ENCODE results near the gene TTYH3.
"Not testable (repeated sequence)": the region's sequence is repeated elsewhere in the genome, so short reads cannot be mapped to it uniquely, and the experiment has no call there.

TTYH3 gene

DNA sequence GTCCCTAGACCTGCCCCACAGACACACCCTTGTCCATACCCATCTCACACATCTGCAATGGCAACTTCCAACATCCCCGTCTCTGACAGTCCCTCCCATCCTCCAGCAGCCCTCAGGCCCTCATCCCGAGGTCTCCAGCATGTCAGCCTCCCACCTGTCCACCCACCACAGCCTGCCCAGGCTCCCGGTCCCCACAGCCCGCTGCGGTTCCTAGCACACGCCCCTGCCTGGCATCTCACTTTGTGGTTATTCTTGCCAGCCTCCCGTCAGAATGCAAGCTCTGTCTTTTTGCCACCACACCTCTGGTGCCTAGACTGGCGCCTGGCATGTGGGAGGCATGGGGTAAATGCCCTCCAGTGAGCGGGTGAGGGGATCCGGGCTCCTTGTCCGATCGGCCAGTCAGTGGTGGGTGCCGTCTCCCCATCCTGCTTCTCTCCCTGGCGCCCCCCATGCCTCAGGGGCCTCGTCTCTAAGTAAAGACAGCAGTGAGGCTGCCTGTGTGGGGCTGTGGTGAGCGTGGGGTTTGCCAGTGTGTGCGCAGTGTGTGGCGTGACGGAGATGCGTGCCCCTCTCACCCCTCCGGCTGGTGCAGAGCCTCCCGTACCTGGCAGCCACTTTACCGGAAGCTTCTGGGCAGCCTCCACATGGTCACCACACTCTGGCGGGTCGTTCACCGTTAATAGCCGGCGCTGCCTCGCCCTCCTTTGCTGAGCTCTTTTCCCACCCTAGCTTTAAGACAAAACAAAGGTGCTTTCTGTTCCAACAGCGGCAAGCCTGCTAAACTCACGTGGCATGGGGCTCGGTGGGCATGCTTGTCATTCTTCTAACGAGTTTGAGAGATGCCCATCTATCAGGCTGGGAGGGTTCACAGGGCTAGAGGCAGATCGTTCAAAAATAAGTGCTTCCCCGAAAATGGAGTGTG is 28.5 kb upstream of the TTYH3 start:
- no peak for FAIRE-seq

- FAIRE-seq = no peak
These were observed 27.1 kb upstream of the TTYH3 start for GRCh38 chr7:2604608-2605174.

DNA sequence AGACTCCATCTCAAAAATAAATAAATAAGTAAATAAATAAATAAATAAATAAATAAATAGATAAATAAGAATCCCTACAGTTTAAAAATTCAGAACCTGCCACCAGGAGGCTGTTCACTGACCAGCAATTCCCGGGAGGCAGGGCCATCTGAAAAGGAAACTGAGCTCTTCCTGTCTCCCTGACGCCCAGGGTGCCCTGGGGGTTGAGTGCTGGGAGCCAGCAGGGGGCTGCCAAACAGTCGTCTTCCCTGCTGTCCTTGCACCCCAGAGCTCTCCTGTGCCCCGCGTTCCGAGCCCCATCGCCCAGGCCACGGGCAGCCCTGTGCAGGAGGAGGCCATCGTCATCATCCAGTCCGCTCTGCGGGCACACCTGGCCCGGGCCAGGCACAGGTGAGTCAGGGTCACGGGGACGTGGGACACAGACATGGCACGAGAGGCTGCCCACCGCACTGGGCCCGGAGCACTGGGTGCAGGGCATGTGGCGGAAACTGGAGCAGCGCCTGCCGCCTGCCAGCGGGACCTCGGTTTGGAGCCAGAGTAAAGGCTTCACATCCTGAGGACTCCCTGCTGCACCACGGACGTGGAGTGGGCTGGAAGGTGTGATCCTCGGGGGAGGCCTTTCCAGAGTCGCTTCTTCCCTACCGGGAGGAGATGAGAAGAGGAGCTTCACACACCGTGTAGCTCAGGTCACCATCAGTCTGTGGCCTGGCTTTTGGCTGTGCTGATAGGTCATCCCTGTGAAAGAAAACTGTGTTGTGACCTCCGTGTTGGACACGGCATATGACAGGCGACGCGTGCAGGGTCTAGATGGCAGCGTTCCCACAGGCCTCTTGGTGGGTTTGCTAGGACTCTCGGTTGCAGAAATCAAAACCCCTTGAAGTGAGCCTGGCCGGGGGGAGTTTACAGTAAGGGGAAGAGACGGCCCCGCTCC is 25.9 kb upstream of the TTYH3 start:
- no peak for FAIRE-seq

DNA sequence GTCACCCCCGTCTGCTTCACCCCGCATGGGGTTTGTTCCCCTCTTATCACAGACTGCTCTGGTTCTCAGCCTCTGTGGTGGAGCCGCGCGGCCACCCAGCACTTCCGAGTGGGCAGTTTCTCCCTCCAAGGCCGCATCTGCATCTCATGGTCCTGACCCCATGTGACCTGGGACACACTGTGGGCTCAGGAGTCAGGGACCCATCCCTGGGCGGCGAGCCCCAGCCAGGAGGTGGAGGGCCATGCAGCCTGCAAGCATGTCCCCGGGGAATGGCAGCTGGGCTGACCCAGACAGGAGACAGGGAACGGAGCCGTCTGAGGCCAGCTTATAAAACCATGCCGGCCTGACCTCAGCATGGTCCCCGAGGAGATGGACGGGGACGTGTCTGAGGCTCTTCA is 25.2 kb upstream of the TTYH3 start:
- FAIRE-seq = no peak

- FAIRE-seq = no peak
These were observed 24.5 kb upstream of the TTYH3 start for GRCh38 chr7:2607122-2607922.

- FAIRE-seq = no peak
These were observed 23.6 kb upstream of the TTYH3 start for GRCh38 chr7:2607923-2608904.

DNA sequence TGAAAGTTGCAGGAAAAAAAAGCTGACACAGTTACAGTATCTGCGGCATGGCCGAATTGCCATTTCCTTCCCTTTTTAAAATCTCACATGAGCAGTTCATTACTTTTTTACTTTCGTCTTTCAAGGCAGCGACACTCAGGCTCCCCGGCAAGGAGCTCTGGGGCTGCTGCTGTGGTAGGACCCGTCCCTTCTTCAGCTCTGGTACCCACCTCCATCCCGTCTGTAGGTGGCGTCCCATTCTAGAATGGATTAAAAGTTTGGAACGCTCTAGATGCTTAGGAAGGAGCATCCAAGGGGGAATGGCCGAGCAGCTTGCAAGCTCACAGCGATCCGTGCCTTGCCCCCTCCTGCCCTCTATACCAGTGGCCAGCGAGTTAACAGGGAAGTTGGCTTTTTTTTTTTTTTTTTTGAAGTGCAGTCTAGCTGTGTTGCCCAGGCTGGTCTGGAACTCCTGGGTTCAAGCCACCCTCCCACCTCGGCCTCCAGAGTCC is 22.8 kb upstream of the TTYH3 start:
- FAIRE-seq = no peak

DNA sequence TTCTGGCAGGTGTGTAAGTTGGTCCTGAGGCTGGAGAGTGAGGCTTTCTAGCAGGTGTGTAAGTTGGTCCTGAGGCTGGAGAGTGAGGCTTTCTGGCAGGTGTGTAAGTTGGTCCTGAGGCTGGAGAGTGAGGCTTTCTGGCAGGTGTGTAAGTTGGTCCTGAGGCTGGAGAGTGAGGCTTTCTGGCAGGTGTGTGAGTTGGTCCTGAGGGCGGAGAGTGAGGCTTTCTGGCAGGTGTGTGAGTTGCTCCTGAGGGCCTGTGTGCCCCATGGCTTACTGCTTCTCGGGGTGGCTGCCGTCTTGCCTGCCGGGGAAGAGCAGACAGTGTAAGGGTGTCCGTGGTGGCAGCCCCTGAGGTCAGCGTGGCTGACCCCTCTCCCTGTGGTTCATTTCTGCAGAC is 22.1 kb upstream of the TTYH3 start:
- not testable (repeated sequence) for FAIRE-seq

- FAIRE-seq = no peak
These were observed 21.3 kb upstream of the TTYH3 start for GRCh38 chr7:2610466-2610865.

- no peak for FAIRE-seq
These were observed 20.9 kb upstream of the TTYH3 start for GRCh38 chr7:2610898-2611297.

DNA sequence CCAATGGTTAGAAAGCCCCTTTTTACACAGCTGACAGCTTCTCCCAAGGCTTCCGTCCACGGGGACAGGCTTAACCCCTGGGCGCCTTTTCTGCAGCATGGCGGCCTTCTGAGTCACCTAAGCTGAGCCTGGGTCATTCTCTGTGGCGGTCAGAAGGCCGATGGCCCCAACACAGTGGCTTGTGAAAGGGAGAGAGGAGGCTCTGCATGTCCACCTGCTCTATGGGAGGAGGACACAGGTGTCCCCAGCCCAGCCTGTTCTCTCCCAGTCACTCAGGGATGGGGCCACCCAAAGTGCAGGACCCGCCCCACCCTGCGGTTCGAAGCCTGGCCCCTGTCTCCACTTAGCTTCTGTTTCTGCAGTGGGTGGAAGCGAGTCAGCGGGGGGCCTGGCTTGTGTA is 20.4 kb upstream of the TTYH3 start:
- FAIRE-seq = no peak

- no peak for FAIRE-seq
These were observed 19.9 kb upstream of the TTYH3 start for GRCh38 chr7:2611922-2612321.

DNA sequence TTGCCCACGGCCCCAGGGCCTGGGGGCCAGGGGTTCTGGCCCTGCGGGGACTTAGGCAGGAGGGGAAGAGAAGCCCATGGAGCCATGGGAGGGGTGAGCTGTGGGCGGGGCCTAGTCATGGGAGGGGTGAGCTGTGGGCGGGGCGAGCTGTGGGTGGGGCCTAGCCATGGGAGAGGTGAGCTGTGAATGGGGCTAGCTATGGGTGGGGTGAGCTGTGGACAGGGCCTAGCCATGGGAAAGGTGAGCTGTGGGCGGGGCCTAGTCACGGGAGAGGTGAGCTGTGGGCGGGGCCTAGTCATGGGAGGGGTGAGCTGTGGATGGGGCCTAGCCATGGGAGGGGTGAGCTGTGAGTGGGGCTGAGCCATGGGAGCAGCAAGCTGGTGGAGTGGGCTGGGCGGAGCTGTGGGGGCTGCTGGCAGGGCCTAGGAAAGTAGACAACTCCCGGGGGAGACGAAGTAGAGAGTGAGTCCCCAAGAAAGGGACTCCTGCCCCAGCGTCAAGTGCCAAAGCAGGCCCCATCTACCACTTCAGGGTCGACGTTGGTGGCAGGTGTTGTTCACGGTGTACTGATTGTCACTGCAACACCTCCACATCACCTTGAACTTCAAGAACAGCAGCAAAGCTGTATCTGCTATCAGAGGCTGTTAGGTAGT is 19.2 kb upstream of the TTYH3 start:
- FAIRE-seq = no peak

- FAIRE-seq = no peak
These were observed 18.5 kb upstream of the TTYH3 start for GRCh38 chr7:2613098-2613930.

- no peak for FAIRE-seq
These were observed 17.7 kb upstream of the TTYH3 start for GRCh38 chr7:2613931-2614600.

GRCh38 chr7:2614631-2615330 is 17.0 kb upstream of the TTYH3 start:
- no peak for FAIRE-seq

- no peak for FAIRE-seq
These were observed 15.1 kb upstream of the TTYH3 start for GRCh38 chr7:2616387-2617324.
